Upper lobe of left lung (tissue), 4 donors: ENCODE results near the gene KCND2.

Experiments
- CTCF ChIP-seq, 6 experiments: fragments of 450-650 bp in 4 of 6; fragments of 200-600 bp in 2 of 6; sonication (generic) in 2 of 6; IDR thresholded peaks; one replicate each; pipeline ENCODE4 v1.5.1; 2016 to 2019; ENCODE audit warnings: antibody characterized with exemption in 6 of 6
- POLR2A ChIP-seq, 4 donors: fragments of 450-650 bp; IDR thresholded peaks; one replicate each; pipeline ENCODE4 v1.5.1; 2016 to 2017; ENCODE audit warnings: antibody characterized with exemption in 4 of 4, mild to moderate bottlenecking in 2 of 4
- POLR2AphosphoS5 ChIP-seq, 2 donors: sonication (generic); formaldehyde crosslinking; IDR thresholded peaks; one replicate each; pipeline ENCODE4 v1.5.1; 2017; ENCODE audit warnings: antibody characterized with exemption in 2 of 2

DNA sequence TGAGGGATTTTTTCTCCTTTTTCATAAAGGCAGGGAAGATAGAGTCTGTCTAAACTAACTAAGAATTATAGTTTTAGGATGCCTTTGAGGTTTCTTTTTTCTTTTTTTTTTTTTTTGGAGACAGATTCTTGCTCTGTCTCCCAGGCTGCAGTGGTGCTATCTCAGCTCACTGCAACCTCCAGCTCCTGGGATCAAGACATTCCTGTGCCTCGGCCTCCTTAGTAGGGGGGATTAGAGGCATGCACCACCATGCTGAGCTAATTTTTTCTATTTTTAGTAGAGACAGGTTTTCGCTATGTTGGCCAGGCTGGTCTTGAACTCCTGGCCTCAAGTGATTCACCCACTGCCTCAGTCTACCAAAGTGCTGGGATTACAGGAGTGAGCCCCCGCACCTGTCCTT is 239.7 kb downstream of the KCND2 start:
- TF ChIP-seq POLR2AphosphoS5 (IDR thresholded peaks at IDR 0.05) = no peak
- TF ChIP-seq CTCF (IDR thresholded peaks at IDR 0.05) = no peak
- TF ChIP-seq POLR2A (IDR thresholded peaks at IDR 0.05) = no peak
